Duodenal mucosa (tissue), 2 donors: Measurements from ENCODE around the gene PKP4.

Source experiments
- H3K27ac ChIP-seq: one replicate; pipeline ENCODE4 v1.7.0; 2013; ENCODE audit warnings: low read depth, low read length
- H3K27me3 ChIP-seq, 2 donors: one replicate each; pipeline ENCODE4 v1.7.0; 2013; ENCODE audit warnings: low read length in 2 of 2, control low read depth in 1 of 2; ENCODE audit not compliant: insufficient read depth in 2 of 2, control insufficient read depth in 1 of 2
- H3K36me3 ChIP-seq, 2 donors: one replicate each; pipeline ENCODE4 v1.7.0; 2013; ENCODE audit warnings: low read length in 2 of 2, control low read depth in 1 of 2; ENCODE audit not compliant: insufficient read depth in 2 of 2, control insufficient read depth in 1 of 2
- H3K4me1 ChIP-seq, 2 donors: one replicate each; pipeline ENCODE4 v1.7.0; 2013; ENCODE audit warnings: low read length in 2 of 2, control low read depth in 1 of 2; ENCODE audit not compliant: insufficient read depth in 2 of 2, control insufficient read depth in 1 of 2
- H3K4me3 ChIP-seq, 2 donors: one replicate each; pipeline ENCODE4 v1.7.0; 2013; ENCODE audit warnings: low read length in 2 of 2, low read depth in 1 of 2
- H3K9ac ChIP-seq, 2 donors: one replicate each; pipeline ENCODE4 v1.7.0; 2013; ENCODE audit warnings: low read length in 2 of 2, low read depth in 1 of 2
- H3K9me3 ChIP-seq, 2 donors: one replicate each; pipeline ENCODE4 v1.7.0; 2013; ENCODE audit warnings: low read length in 2 of 2, control low read depth in 1 of 2; ENCODE audit not compliant: control insufficient read depth in 1 of 2

PKP4 gene

GRCh38 chr2:158729451-158729850 lies 272.7 kb downstream of the PKP4 start:
- H3K9me3 ChIP-seq: no peaks in the 10 kb centered on the region

GRCh38 chr2:158729873-158730620 lies 273.3 kb downstream of the PKP4 start:
- no peaks in the 10 kb centered on the region for H3K27me3 ChIP-seq
- H3K4me1 ChIP-seq: peaks cover 5 to 14% of the 10 kb centered on the region in 2 donors

More at GRCh38 chr2:158729451-158729850, 272.7 kb downstream of the PKP4 start:
- Histone ChIP-seq H3K4me1 (peaks cover 11 to 20% of the 10 kb centered on the region in 2 donors), H3K27ac (no peak overlapping the region), H3K27me3 (no peaks in the 10 kb centered on the region), H3K4me3 (no peak overlapping the region), H3K9ac (no peak overlapping the region), H3K36me3 (no peaks in the 10 kb centered on the region)

GRCh38 chr2:158730621-158731140 lies 273.9 kb downstream of the PKP4 start:
- no peak overlapping the region for H3K4me3 ChIP-seq
- H3K9me3 ChIP-seq: no peaks in the 10 kb centered on the region
- no peak overlapping the region for H3K9ac ChIP-seq
- H3K4me1 ChIP-seq: peaks cover 5 to 8% of the 10 kb centered on the region in 2 donors
- H3K27me3 ChIP-seq: no peaks in the 10 kb centered on the region
- H3K27ac ChIP-seq: no peak overlapping the region
- H3K36me3 ChIP-seq: no peaks in the 10 kb centered on the region

More at GRCh38 chr2:158729873-158730620, 273.3 kb downstream of the PKP4 start:
- Histone ChIP-seq H3K4me3 (no peak overlapping the region), H3K36me3 (no peaks in the 10 kb centered on the region), H3K9ac (no peak overlapping the region), H3K27ac (no peak overlapping the region), H3K9me3 (no peaks in the 10 kb centered on the region)

- Histone ChIP-seq H3K4me1 (peaks cover 0 to under 1% of the 10 kb centered on the region in 2 donors), H3K9me3 (no peaks in the 10 kb centered on the region), H3K36me3 (no peaks in the 10 kb centered on the region), H3K27me3 (no peaks in the 10 kb centered on the region), H3K27ac (no peak overlapping the region), H3K9ac (no peak overlapping the region), H3K4me3 (no peak overlapping the region)
Observed at GRCh38 chr2:158731386-158731785, 274.6 kb downstream of the PKP4 start.
